ENCODE measurements around the gene BIN1.

The BIN1 gene

GRCh38 chr2:127084611-127085316 is 22.2 kb downstream of the BIN1 start:
- no peaks in the 10 kb centered on the region for H3K9me3 ChIP-seq (replicated peaks; ENCODE audit: insufficient read depth, low read length)
- no peak overlapping the region for H3K9ac ChIP-seq (ENCODE audit: low read length)
- H3K4me3 ChIP-seq (ENCODE audit: low read length), result no peak overlapping the region
- H3K4me2 ChIP-seq (ENCODE audit: low read depth, low read length), result no peak overlapping the region
- no peaks in the 10 kb centered on the region for H3K79me2 ChIP-seq (ENCODE audit: low read length)
- TF ChIP-seq, protein P1, sequence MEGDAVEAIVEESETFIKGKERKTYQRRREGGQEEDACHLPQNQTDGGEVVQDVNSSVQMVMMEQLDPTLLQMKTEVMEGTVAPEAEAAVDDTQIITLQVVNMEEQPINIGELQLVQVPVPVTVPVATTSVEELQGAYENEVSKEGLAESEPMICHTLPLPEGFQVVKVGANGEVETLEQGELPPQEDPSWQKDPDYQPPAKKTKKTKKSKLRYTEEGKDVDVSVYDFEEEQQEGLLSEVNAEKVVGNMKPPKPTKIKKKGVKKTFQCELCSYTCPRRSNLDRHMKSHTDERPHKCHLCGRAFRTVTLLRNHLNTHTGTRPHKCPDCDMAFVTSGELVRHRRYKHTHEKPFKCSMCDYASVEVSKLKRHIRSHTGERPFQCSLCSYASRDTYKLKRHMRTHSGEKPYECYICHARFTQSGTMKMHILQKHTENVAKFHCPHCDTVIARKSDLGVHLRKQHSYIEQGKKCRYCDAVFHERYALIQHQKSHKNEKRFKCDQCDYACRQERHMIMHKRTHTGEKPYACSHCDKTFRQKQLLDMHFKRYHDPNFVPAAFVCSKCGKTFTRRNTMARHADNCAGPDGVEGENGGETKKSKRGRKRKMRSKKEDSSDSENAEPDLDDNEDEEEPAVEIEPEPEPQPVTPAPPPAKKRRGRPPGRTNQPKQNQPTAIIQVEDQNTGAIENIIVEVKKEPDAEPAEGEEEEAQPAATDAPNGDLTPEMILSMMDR (IDR thresholded peaks at IDR 0.05; ENCODE audit: low read length), result no peak
- TF ChIP-seq EZH2phosphoT487 (IDR thresholded peaks at IDR 0.05; ENCODE audit: low read length), result no peak
- H3F3A ChIP-seq (ENCODE audit: insufficient read depth, low read length), result no peaks in the 10 kb centered on the region
- H2AFZ ChIP-seq (ENCODE audit: low read length), result no peak overlapping the region
- no peak for DNase-seq
- no peaks in the 10 kb centered on the region for H4K20me1 ChIP-seq (ENCODE audit: insufficient read depth, low read length)
- no peaks in the 10 kb centered on the region for H3K27me3 ChIP-seq (replicated peaks; ENCODE audit: insufficient read depth, low read length)
- no peaks in the 10 kb centered on the region for H3K4me1 ChIP-seq (ENCODE audit: low read length)
- H3K9me2 ChIP-seq (replicated peaks; ENCODE audit: insufficient read depth, low read length), result no peaks in the 10 kb centered on the region
- no peaks in the 10 kb centered on the region for H3K36me3 ChIP-seq (replicated peaks; ENCODE audit: insufficient read depth, low read length)
- H3K27ac ChIP-seq (ENCODE audit: low read length), result no peak overlapping the region

DNA sequence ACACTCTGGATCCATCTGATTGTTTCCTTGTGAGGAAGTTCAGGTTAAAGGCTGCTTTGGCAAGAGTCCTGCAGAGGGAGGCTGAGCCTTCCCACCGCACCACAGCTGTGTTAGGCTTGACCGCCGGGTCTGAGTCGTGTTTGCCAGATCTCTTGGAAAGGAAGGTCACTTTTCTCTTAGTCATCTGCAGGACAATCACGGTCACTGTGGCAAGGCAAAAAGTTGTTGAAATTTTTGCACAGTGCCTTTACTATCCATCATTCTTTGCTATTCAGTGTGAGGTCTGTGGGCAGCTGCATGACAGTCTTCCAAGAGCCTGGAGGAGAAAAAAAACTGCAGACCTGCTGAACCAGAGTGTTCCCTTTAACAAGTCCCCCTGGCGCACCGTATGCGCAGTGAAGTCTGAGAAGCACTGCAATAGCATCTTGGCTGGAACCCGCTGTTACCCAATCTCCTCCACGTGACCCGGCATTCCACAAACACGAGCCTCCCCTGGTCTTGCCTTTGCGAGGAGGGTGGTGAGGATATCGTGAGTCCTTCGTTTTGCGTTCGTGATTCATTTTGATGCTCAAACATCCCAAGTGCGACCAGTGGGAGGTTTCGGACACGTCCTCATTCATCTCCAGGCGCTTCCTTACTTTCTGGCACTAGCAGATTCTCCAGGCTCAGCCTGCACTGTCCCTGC is 23.0 kb downstream of the BIN1 start:
- Histone ChIP-seq H3K4me1 (ENCODE audit: low read length) (no peaks in the 10 kb centered on the region), H3K36me3 (replicated peaks; ENCODE audit: insufficient read depth, low read length) (no peaks in the 10 kb centered on the region), H4K20me1 (ENCODE audit: insufficient read depth, low read length) (no peaks in the 10 kb centered on the region), H3K27ac (ENCODE audit: low read length) (no peak overlapping the region), H3K79me2 (ENCODE audit: low read length) (no peaks in the 10 kb centered on the region), H3F3A (ENCODE audit: insufficient read depth, low read length) (no peaks in the 10 kb centered on the region), H3K9me3 (replicated peaks; ENCODE audit: insufficient read depth, low read length) (no peaks in the 10 kb centered on the region), H2AFZ (ENCODE audit: low read length) (no peak overlapping the region), H3K4me3 (ENCODE audit: low read length) (no peak overlapping the region), H3K9ac (ENCODE audit: low read length) (no peak overlapping the region), H3K4me2 (ENCODE audit: low read depth, low read length) (no peak overlapping the region), H3K27me3 (replicated peaks; ENCODE audit: insufficient read depth, low read length) (no peaks in the 10 kb centered on the region), H3K9me2 (replicated peaks; ENCODE audit: insufficient read depth, low read length) (no peaks in the 10 kb centered on the region)
- no peak for TF ChIP-seq EZH2phosphoT487 (IDR thresholded peaks at IDR 0.05; ENCODE audit: low read length)
- TF ChIP-seq, protein P1 (IDR thresholded peaks at IDR 0.05; ENCODE audit: low read length), result no peak
- TF ChIP-seq EZH2 (optimal IDR thresholded peaks at IDR 0.05; ENCODE audit: low read depth, low read length), result no peak
- DNase-seq, result no peak

- H3K9ac ChIP-seq (ENCODE audit: low read length), result no peak overlapping the region
- DNase-seq, result no peak
- H4K20me1 ChIP-seq (ENCODE audit: insufficient read depth, low read length), result no peaks in the 10 kb centered on the region
- no peak overlapping the region for H3K27ac ChIP-seq (ENCODE audit: low read length)
- no peaks in the 10 kb centered on the region for H3K9me3 ChIP-seq (replicated peaks; ENCODE audit: insufficient read depth, low read length)
- no peaks in the 10 kb centered on the region for H3K79me2 ChIP-seq (ENCODE audit: low read length)
- H3K4me3 ChIP-seq (ENCODE audit: low read length), result no peak overlapping the region
- H3K4me1 ChIP-seq (ENCODE audit: low read length), result no peaks in the 10 kb centered on the region
- H3K27me3 ChIP-seq (replicated peaks; ENCODE audit: insufficient read depth, low read length), result no peaks in the 10 kb centered on the region
- H3F3A ChIP-seq (ENCODE audit: insufficient read depth, low read length), result no peaks in the 10 kb centered on the region
- no peaks in the 10 kb centered on the region for H3K36me3 ChIP-seq (replicated peaks; ENCODE audit: insufficient read depth, low read length)
- H3K9me2 ChIP-seq (replicated peaks; ENCODE audit: insufficient read depth, low read length), result no peaks in the 10 kb centered on the region
- no peak overlapping the region for H3K4me2 ChIP-seq (ENCODE audit: low read depth, low read length)
- no peak overlapping the region for H2AFZ ChIP-seq (ENCODE audit: low read length)
- TF ChIP-seq, protein P1 (IDR thresholded peaks at IDR 0.05; ENCODE audit: low read length), result no peak
- no peak for TF ChIP-seq EZH2 (optimal IDR thresholded peaks at IDR 0.05; ENCODE audit: low read depth, low read length)
- no peak for TF ChIP-seq EZH2phosphoT487 (IDR thresholded peaks at IDR 0.05; ENCODE audit: low read length)
Measured at GRCh38 chr2:127082974-127083373, 24.0 kb downstream of the BIN1 start.
